HepG2 (cell line): ENCODE measurements around the gene ZFAND3. TPM values are rescaled to one million over a fixed set of nuclear protein-coding genes. Genes with fewer than 3 reads are reported as not detected.

ENCODE experiments used
- E2F1 ChIP-seq: sonication (generic); formaldehyde crosslinking; IDR thresholded peaks from 2 replicates; pipeline ENCODE4 v1.5.0; 2020; ENCODE audit warnings: missing genetic modification reagents
- MAFF ChIP-seq: IDR thresholded peaks from 2 replicates; pipeline ENCODE4 v1.6.1; 2011; ENCODE audit warnings: low read depth, low read length, improper control_type of control experiment
- PAX8 ChIP-seq: sonication (generic); formaldehyde crosslinking; IDR thresholded peaks from 2 replicates; pipeline ENCODE4 v1.8.0; 2022; ENCODE audit warnings: mild to moderate bottlenecking, missing genetic modification reagents, borderline replicate concordance
- TAF1 ChIP-seq: sonication (generic); formaldehyde crosslinking; IDR thresholded peaks from 2 replicates; pipeline ENCODE4 v1.4.0; 2020; ENCODE audit warnings: missing genetic modification reagents
- TCF12 ChIP-seq, 2 experiments: fragments of 450-650 bp in 1 of 2; sonication (generic) in 1 of 2; formaldehyde crosslinking in 1 of 2; IDR thresholded peaks; 2 replicates each; pipeline versions ENCODE4 v1.6.1 to v1.8.0; 2017 to 2022; ENCODE audit warnings: antibody characterized with exemption in 1 of 2, mild to moderate bottlenecking in 1 of 2, missing genetic modification reagents in 1 of 2, moderate library complexity in 1 of 2
- ZBTB4 ChIP-seq: sonication (generic); formaldehyde crosslinking; IDR thresholded peaks from 2 replicates; pipeline ENCODE4 v1.4.0; 2020; ENCODE audit warnings: missing genetic modification reagents, mild to moderate bottlenecking, borderline replicate concordance
- ZFP91 ChIP-seq: sonication (generic); formaldehyde crosslinking; IDR thresholded peaks from 2 replicates; pipeline ENCODE4 v1.9.0; 2022; ENCODE audit warnings: missing genetic modification reagents, mild to moderate bottlenecking, borderline replicate concordance
- ZNF264 ChIP-seq: sonication (generic); formaldehyde crosslinking; IDR thresholded peaks from 2 replicates; pipeline ENCODE4 v1.4.0; 2020; ENCODE audit warnings: missing genetic modification reagents
- ZNF670 ChIP-seq: sonication (generic); formaldehyde crosslinking; IDR thresholded peaks from 2 replicates; pipeline ENCODE4 v1.8.0; 2022; ENCODE audit warnings: mild to moderate bottlenecking, missing genetic modification reagents, borderline replicate concordance
- ZNF678 ChIP-seq: sonication (generic); formaldehyde crosslinking; IDR thresholded peaks from 2 replicates; pipeline ENCODE4 v1.4.0; 2020; ENCODE audit warnings: mild to moderate bottlenecking, missing genetic modification reagents
- polyA plus RNA-seq, 8 experiments: library from polyadenylated mRNA; depleted of rRNA in 3 of 8; stranded (reverse) in 7 of 8; unstranded in 1 of 8; fragments of >200 nt; fragmentation: Illumina TruSeq in 4 of 8; extraction: Trizol in 4 of 8; gene quantifications; 2 replicates each; pipeline versions ENCODE4 v1.2.1 to v1.2.3, GENCODE V29; 2011 to 2016; ENCODE audit warnings: low read depth in 4 of 8, missing spikeins in 1 of 8, mixed read lengths in 1 of 8; ENCODE audit not compliant: insufficient read depth in 1 of 8
- total RNA-seq, 5 experiments: library from RNA; depleted of rRNA; stranded (reverse); fragments of >200 nt; fragmentation: Illumina TruSeq; extraction: Trizol; gene quantifications; 2 replicates each; pipeline ENCODE4 v1.2.3, GENCODE V29; 2016; ENCODE audit warnings: low read depth in 1 of 5

Gene ZFAND3
- total and polyA plus RNA-seq, 2 of the 13 experiments (the other 11 are each of a cell fraction or from before 2014, with no cell fraction given), result 16.4 to 17.1 TPM

GRCh38 chr6:37998366-37998765 lies 178.8 kb downstream of the ZFAND3 start (continued):
- TF ChIP-seq E2F1 (CRISPR knock-in tag) (no peak), ZBTB4 (CRISPR knock-in tag) (no peak), TCF12 (IDR thresholded peaks at IDR 0.05) (no peak), TCF12 (CRISPR knock-in tag; IDR thresholded peaks at IDR 0.05) (no peak), MAFF (peak; percentile 56; the same call in 1 of the 2 replicates), ZNF264 (CRISPR knock-in tag) (no peak), ZNF678 (CRISPR knock-in tag) (no peak), PAX8 (no peak), ZNF670 (no peak), ZFP91 (no peak), TAF1 (CRISPR knock-in tag) (no peak)
